Measurements from ENCODE around the gene APAF1.
"Not testable (repeated sequence)": the region's sequence is repeated elsewhere in the genome, so short reads cannot be mapped to it uniquely, and the experiment has no call there.

The APAF1 gene

DNA sequence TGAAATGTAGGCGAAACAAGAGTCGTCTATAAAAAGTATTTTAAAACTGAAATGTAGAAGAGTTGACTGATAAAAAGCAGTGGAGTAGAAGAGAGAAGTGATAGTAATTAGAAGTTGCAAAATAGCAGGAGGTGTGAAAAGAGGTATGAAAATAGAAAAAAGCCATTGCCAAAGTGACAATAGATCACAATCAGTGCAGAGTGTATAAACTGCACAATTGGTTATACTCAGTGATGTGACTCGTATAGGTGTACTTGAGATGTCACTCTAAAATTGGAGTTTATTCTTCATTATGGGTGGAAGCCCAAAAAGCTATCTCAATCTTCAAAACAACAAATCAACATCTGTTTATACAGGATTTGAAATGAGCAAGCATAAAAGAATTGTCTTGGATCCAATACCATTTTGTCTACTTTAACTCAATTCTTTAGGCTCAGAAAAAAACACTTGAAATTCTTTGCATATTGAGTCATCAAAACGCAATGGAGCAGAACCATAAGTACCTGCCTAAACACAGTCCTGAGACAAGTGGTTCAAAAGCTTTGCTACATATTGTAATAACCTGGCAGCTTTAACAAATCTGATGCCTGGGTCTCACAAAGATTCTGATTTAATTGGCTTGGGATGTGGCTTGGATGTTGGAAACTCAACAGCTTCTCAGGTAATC lies 9.3 kb upstream of the APAF1 start:
- TF ChIP-seq, protein P1, sequence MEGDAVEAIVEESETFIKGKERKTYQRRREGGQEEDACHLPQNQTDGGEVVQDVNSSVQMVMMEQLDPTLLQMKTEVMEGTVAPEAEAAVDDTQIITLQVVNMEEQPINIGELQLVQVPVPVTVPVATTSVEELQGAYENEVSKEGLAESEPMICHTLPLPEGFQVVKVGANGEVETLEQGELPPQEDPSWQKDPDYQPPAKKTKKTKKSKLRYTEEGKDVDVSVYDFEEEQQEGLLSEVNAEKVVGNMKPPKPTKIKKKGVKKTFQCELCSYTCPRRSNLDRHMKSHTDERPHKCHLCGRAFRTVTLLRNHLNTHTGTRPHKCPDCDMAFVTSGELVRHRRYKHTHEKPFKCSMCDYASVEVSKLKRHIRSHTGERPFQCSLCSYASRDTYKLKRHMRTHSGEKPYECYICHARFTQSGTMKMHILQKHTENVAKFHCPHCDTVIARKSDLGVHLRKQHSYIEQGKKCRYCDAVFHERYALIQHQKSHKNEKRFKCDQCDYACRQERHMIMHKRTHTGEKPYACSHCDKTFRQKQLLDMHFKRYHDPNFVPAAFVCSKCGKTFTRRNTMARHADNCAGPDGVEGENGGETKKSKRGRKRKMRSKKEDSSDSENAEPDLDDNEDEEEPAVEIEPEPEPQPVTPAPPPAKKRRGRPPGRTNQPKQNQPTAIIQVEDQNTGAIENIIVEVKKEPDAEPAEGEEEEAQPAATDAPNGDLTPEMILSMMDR (IDR thresholded peaks at IDR 0.05; ENCODE audit: extremely low read depth, missing control alignments): no peak
- DNase-seq (ENCODE audit: low spot score): peak; percentile 49

DNA sequence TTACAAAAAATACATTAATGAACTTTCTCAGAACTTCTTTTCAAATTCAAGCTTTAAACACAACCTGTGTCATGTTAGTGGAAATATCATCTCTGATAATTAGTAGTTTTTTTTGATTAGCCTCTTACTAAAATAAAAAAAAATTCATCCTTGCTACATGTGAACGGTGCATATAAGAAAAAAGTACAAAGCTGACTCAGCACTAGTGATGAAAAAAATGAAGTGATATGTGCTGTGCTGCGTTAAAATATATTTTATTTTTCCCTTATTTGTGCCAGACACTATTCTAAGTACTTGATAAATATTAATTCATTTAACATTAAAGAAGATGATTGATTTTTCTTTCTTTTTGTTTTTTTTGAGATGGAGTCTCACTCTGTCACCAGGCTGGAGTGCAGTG lies 8.0 kb upstream of the APAF1 start:
- DNase-seq (ENCODE audit: low spot score): no peak
- TF ChIP-seq, protein P1 (IDR thresholded peaks at IDR 0.05; ENCODE audit: extremely low read depth, missing control alignments): no peak

DNA sequence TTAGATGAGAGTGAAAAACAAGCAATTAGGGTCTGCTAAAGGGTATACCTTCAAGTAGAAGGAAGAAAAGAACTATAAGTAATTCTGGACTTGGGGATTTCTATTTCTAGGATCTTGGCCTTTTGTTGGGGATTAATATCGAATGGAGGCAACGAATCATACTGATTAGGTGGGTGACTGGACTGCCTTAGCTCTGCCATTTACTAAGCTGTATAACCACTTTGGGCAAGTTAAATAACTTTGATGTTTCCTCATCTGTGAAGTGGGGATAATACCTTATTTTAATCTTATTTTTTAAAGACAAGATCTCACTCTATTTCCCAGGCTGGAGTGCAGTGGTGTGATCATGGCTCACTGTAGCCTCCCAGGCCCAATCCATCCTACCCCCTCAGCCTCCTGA lies 7.1 kb upstream of the APAF1 start:
- no peak for DNase-seq (ENCODE audit: low spot score)
- TF ChIP-seq, protein P1 (IDR thresholded peaks at IDR 0.05; ENCODE audit: extremely low read depth, missing control alignments): no peak

DNA sequence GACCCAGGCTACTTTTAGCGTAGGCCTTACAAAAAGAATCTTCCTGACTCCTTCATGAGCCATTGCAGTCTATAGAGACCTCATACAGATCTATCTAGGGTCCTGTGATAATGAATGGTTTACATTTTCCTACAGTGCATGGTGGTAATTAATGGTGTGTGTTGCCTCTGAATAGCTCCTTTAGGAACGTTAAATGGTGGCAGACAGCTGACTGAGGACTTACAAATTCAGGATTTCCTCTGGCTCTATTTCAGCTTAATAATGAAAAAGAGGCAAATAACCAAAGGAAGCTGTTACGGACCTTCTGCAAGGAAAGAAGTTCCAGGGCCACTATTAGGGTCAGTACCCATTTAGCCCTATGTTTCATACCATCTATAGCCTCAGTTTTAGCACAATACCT lies 5.6 kb upstream of the APAF1 start:
- TF ChIP-seq, protein P1 (IDR thresholded peaks at IDR 0.05; ENCODE audit: extremely low read depth, missing control alignments): no peak
- DNase-seq (ENCODE audit: low spot score): no peak

DNA sequence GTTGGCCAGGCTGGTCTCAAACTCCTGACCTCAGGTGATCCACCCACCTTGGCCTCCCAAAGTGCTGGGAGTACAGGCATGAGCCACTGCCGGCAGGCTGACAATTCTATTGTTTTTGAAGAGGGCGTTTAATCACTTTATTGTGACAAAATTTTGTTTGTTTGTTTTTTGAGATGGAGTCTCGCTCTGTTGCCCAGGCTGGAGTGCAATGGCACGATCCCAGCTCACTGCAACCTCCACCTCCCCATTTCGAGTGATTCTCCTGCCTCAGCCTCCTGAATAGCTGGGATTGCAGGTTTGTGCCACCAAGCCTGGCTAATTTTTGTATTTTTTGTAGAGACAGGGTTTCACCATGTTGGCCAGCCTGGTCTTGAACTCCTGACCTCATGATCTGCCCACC lies 2.3 kb upstream of the APAF1 start:
- DNase-seq (ENCODE audit: low spot score): not testable (repeated sequence)

DNA sequence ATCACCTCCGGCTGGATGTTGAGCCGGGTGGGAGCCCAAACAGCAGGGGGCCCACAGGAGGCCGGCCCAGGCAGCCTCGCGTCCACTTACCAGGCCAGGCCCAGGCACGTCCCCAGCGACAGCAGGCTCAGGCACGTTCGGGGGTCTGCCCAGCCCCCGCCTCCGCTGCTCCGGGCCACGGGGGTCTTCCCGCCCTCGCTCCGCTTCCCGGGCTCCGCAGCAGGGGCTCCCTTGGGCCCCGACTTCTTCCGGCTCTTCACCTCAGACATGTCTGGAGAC lies 718 bp upstream of the APAF1 start:
- peak; percentile 24 for DNase-seq (ENCODE audit: low spot score)

DNA sequence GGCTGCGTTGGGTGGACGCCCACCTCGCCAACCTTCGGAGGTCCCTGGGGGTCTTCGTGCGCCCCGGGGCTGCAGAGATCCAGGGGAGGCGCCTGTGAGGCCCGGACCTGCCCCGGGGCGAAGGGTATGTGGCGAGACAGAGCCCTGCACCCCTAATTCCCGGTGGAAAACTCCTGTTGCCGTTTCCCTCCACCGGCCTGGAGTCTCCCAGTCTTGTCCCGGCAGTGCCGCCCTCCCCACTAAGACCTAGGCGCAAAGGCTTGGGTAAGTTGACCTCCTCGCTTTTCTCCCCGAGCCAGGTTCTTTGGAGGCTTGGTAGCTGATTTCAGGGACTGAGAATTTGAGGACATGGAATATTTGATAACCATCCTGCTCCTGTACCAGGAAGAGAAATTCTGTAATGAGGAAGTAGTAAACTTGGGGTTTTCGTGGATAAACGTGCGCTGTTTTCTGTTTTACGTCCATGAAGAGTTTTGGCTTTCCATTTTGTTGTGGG lies 530 bp downstream of the APAF1 start:
- TF ChIP-seq, protein P1 (IDR thresholded peaks at IDR 0.05; ENCODE audit: extremely low read depth, missing control alignments): no peak

More for the DNA sequence above, 718 bp upstream of the APAF1 start:
- TF ChIP-seq, protein P1 (IDR thresholded peaks at IDR 0.05; ENCODE audit: extremely low read depth, missing control alignments): no peak

More for the DNA sequence above, 530 bp downstream of the APAF1 start:
- peak; percentile 33 for DNase-seq (ENCODE audit: low spot score)
